Stomach (tissue), 4 donors: Measurements from ENCODE around the gene MEA1.

Experiments used
- CTCF ChIP-seq, 7 experiments: fragments of 450-650 bp in 4 of 7; fragments of 200-600 bp in 3 of 7; sonication (generic) in 3 of 7; IDR thresholded peaks; one replicate each; pipeline ENCODE4 v1.5.1; 2016 to 2019; ENCODE audit warnings: antibody characterized with exemption in 7 of 7, control low read depth in 2 of 7, mild to moderate bottlenecking in 1 of 7
- EP300 ChIP-seq: sonication (generic); formaldehyde crosslinking; IDR thresholded peaks from one replicate; pipeline ENCODE4 v1.6.1; 2017; ENCODE audit warnings: antibody characterized with exemption
- POLR2A ChIP-seq, 4 donors: fragments of 450-650 bp; IDR thresholded peaks; one replicate each; pipeline ENCODE4 v1.6.1; 2016; ENCODE audit warnings: antibody characterized with exemption in 4 of 4, control low read depth in 2 of 4, mild to moderate bottlenecking in 1 of 4, moderate library complexity in 1 of 4
- POLR2AphosphoS5 ChIP-seq, 3 donors: sonication (generic); formaldehyde crosslinking; IDR thresholded peaks; one replicate each; pipeline ENCODE4 v1.6.1; 2016; ENCODE audit warnings: antibody characterized with exemption in 3 of 3

GRCh38 chr6:42968126-42968701 lies 45.5 kb downstream of the MEA1 start:
- no peak for TF ChIP-seq CTCF (IDR thresholded peaks at IDR 0.05)
- no peak for TF ChIP-seq EP300
- no peak for TF ChIP-seq POLR2AphosphoS5 (IDR thresholded peaks at IDR 0.05)
- TF ChIP-seq POLR2A (IDR thresholded peaks at IDR 0.05): no peak
